ENCODE results near the gene GMCL1. TPM values are rescaled to one million over a fixed set of nuclear protein-coding genes. Genes with fewer than 3 reads are reported as not detected.
A peak's percentile ranks its signal among the peaks of the same experiment; 100 is the strongest.

The GMCL1 gene
- total RNA-seq, 1 experiment from 2014 or later: 17.4 TPM

GRCh38 chr2:69836316-69836715 lies 6.9 kb downstream of the GMCL1 start:
- Histone ChIP-seq H3K4me3 (no peak overlapping the region), H3K9me3 (ENCODE audit: insufficient read depth, low read depth) (no peaks in the 10 kb centered on the region), H3K27me3 (ENCODE audit: insufficient read depth, low read depth) (no peaks in the 10 kb centered on the region), H3K27ac (no peak overlapping the region), H3K36me3 (ENCODE audit: low read depth) (peaks cover 18% of the 10 kb centered on the region), H3K9me2 (ENCODE audit: insufficient read depth) (no peaks in the 10 kb centered on the region), H3K79me2 (ENCODE audit: low read depth) (peaks cover 31% of the 10 kb centered on the region), H4K20me1 (ENCODE audit: insufficient read depth) (no peaks in the 10 kb centered on the region), H3K4me2 (no peak overlapping the region), H3K4me1 (replicated peaks; ENCODE audit: insufficient read depth) (peaks cover 6% of the 10 kb centered on the region), H2AFZ (no peak overlapping the region), H3F3A (ENCODE audit: insufficient read depth, low read depth) (no peaks in the 10 kb centered on the region)
- POLR2A ChIA-PET (ENCODE audit: unreplicated experiment): interaction anchor here (0.5 to 0.6 kb wide), 2 partner anchors 20 to 37 kb away, joined by 3 to 8 read pairs; no protein-coding TSS in a partner anchor
- no TSS peak for BruUV-seq (replicated peaks)
- CTCF ChIA-PET: interaction anchor here (0.6 kb wide), 1 partner anchor 370 kb away, joined by 3 read pairs; no protein-coding TSS in a partner anchor
- no peak for DNase-seq
- TF ChIP-seq EZH2 (IDR thresholded peaks at IDR 0.05; ENCODE audit: low read depth): no peak
- no peak for TF ChIP-seq CTCF (conservative IDR thresholded peaks at IDR 0.05)
- intact Hi-C loops (cut with micrococcal nuclease; ENCODE audit: unreplicated experiment): no loop called here

- POLR2A ChIA-PET (ENCODE audit: unreplicated experiment): no interaction called here
- CTCF ChIA-PET: interaction anchor here (0.7 kb wide), 1 partner anchor 10 kb away, joined by 5 read pairs; no protein-coding TSS in a partner anchor
- intact Hi-C loops (cut with micrococcal nuclease; ENCODE audit: unreplicated experiment): no loop called here
- Histone ChIP-seq H3K9me3 (ENCODE audit: insufficient read depth, low read depth) (no peaks in the 10 kb centered on the region), H3K27ac (no peak overlapping the region), H3K4me3 (no peak overlapping the region), H4K20me1 (ENCODE audit: insufficient read depth) (no peaks in the 10 kb centered on the region), H3K9me2 (ENCODE audit: insufficient read depth) (no peaks in the 10 kb centered on the region), H2AFZ (no peak overlapping the region), H3K27me3 (ENCODE audit: insufficient read depth, low read depth) (no peaks in the 10 kb centered on the region), H3K4me2 (no peak overlapping the region), H3F3A (ENCODE audit: insufficient read depth, low read depth) (no peaks in the 10 kb centered on the region), H3K4me1 (replicated peaks; ENCODE audit: insufficient read depth) (no peaks in the 10 kb centered on the region), H3K79me2 (ENCODE audit: low read depth) (peaks cover 19% of the 10 kb centered on the region), H3K36me3 (ENCODE audit: low read depth) (peaks cover 22% of the 10 kb centered on the region)
- no peak for TF ChIP-seq CTCF (conservative IDR thresholded peaks at IDR 0.05)
- no peak for TF ChIP-seq EZH2 (IDR thresholded peaks at IDR 0.05; ENCODE audit: low read depth)
- DNase-seq: no peak
- BruUV-seq (replicated peaks): no TSS peak
These were observed 8.1 kb downstream of the GMCL1 start for GRCh38 chr2:69837533-69837932.

- H4K20me1 ChIP-seq (ENCODE audit: insufficient read depth): no peaks in the 10 kb centered on the region
- H3K9me3 ChIP-seq (ENCODE audit: insufficient read depth, low read depth): no peaks in the 10 kb centered on the region
- H2AFZ ChIP-seq: no peak overlapping the region
- peaks cover 6% of the 10 kb centered on the region; the same call in 1 of the 2 replicates for H3F3A ChIP-seq (ENCODE audit: insufficient read depth, low read depth)
- H3K4me1 ChIP-seq (replicated peaks; ENCODE audit: insufficient read depth): peaks cover 9% of the 10 kb centered on the region
- H3K27ac ChIP-seq: peak overlapping the region; percentile 31; the same call in 1 of the 2 replicates
- no peaks in the 10 kb centered on the region for H3K27me3 ChIP-seq (ENCODE audit: insufficient read depth, low read depth)
- intact Hi-C loops (cut with micrococcal nuclease; ENCODE audit: unreplicated experiment): no loop called here
- H3K79me2 ChIP-seq (ENCODE audit: low read depth): no peaks in the 10 kb centered on the region
- DNase-seq: peak in 1 of 2 experiments; percentile 63
- H3K4me3 ChIP-seq: no peak overlapping the region
- H3K4me2 ChIP-seq: peak overlapping the region; percentile 27; the same call in 1 of the 2 replicates
- no peaks in the 10 kb centered on the region for H3K9me2 ChIP-seq (ENCODE audit: insufficient read depth)
- CTCF ChIA-PET: no interaction called here
- peaks cover 26% of the 10 kb centered on the region for H3K36me3 ChIP-seq (ENCODE audit: low read depth)
- POLR2A ChIA-PET (ENCODE audit: unreplicated experiment): no interaction called here
- BruUV-seq (replicated peaks): no TSS peak
- TF ChIP-seq CTCF (conservative IDR thresholded peaks at IDR 0.05) (no peak), EZH2 (IDR thresholded peaks at IDR 0.05; ENCODE audit: low read depth) (no peak)
These were observed 14.5 kb downstream of the GMCL1 start for GRCh38 chr2:69843993-69844392.

Data from PC-9 (cell line).